T-cell (primary cell): ENCODE measurements around the gene FUNDC2. TPM values are rescaled to one million over a fixed set of nuclear protein-coding genes. Genes with fewer than 3 reads are reported as not detected.
"Not testable (repeated sequence)": the region's sequence is repeated elsewhere in the genome, so short reads cannot be mapped to it uniquely, and the experiment has no call there.

Source experiments
- ATAC-seq, 4 experiments: fragments of 200-7000 bp in 3 of 4; fragments of 150-1000 bp in 1 of 4; cut with Tn5 transposase; replicated peaks in 1 of 4; 1 replicate in 3 of 4; 2 replicates in 1 of 4; pipeline ENCODE4 v1.10.0; 2021; ENCODE audit warnings: moderate library complexity in 3 of 4, mild to moderate bottlenecking in 2 of 4, moderate number of reproducible peaks in 1 of 4
- CTCF ChIA-PET, 2 donors: fragments of 300-600 bp; sonication (Branson Sonifier 250); formaldehyde crosslinking; loops; one replicate each; lab custom pipeline; 2022; ENCODE audit warnings: antibody characterized with exemption in 2 of 2; lab: Charles Lee
- POLR2A ChIA-PET, 2 donors: fragments of 300-600 bp; sonication (Branson Sonifier 250); formaldehyde crosslinking; loops; one replicate each; lab custom pipeline; 2022; ENCODE audit warnings: antibody characterized with exemption in 2 of 2; lab: Charles Lee
- DNase-seq, 35 experiments: peaks; one replicate each; pipeline versions ENCODE4 v3.0.0 to v3.0.0-alpha.2; 2013 to 2023
- H3K27ac ChIP-seq: one replicate; pipeline ENCODE4 v1.5.1; 2013; ENCODE audit warnings: low read length
- H3K27me3 ChIP-seq, 2 experiments: replicated peaks in 1 of 2; 1 replicate in 1 of 2; 2 replicates in 1 of 2; pipeline versions ENCODE4 v1.6.1 to v1.7.0; 2013; ENCODE audit warnings: low read length in 1 of 2, mixed read lengths in 1 of 2; ENCODE audit not compliant: control insufficient read depth in 2 of 2, insufficient read depth in 2 of 2; ENCODE audit errors: extremely low read depth in 1 of 2
- H3K36me3 ChIP-seq, 2 donors: 1 replicate in 1 of 2; 2 replicates in 1 of 2; pipeline versions ENCODE4 v1.6.1 to v1.7.0; 2013; ENCODE audit warnings: low read length in 1 of 2; ENCODE audit not compliant: control insufficient read depth in 2 of 2, insufficient read depth in 1 of 2; ENCODE audit errors: extremely low read depth in 1 of 2
- H3K4me1 ChIP-seq, 2 experiments: 1 replicate in 1 of 2; 2 replicates in 1 of 2; pipeline versions ENCODE4 v1.6.1 to v1.7.0; 2013; ENCODE audit warnings: low read length in 2 of 2, mixed read lengths in 1 of 2; ENCODE audit not compliant: insufficient read depth in 2 of 2, control insufficient read depth in 1 of 2; ENCODE audit errors: extremely low read depth in 1 of 2
- H3K4me3 ChIP-seq, 2 donors: 1 replicate in 1 of 2; 2 replicates in 1 of 2; pipeline versions ENCODE4 v1.5.1 to v1.7.0; 2013; ENCODE audit warnings: mild to moderate bottlenecking in 2 of 2, low read length in 1 of 2, moderate library complexity in 1 of 2; ENCODE audit not compliant: control insufficient read depth in 1 of 2; ENCODE audit errors: extremely low read depth in 1 of 2
- H3K9me3 ChIP-seq: 2 replicates; pipeline ENCODE4 v1.7.0; 2013
- H3K27ac Mint-ChIP-seq, 2 donors: one replicate each; pipeline ENCODE4 v1.8.0; 2020 to 2021; ENCODE audit warnings: mild to moderate bottlenecking in 2 of 2, mixed read lengths in 2 of 2
- H3K27me3 Mint-ChIP-seq, 2 donors: one replicate each; pipeline ENCODE4 v1.8.0; 2021 to 2022; ENCODE audit warnings: mixed read lengths in 2 of 2
- H3K36me3 Mint-ChIP-seq: one replicate; pipeline ENCODE4 v1.8.0; 2021; ENCODE audit warnings: mixed read lengths
- H3K4me1 Mint-ChIP-seq, 3 donors: one replicate each; pipeline ENCODE4 v1.8.0; 2020 to 2022; ENCODE audit warnings: mixed read lengths in 3 of 3, mild to moderate bottlenecking in 1 of 3
- H3K4me3 Mint-ChIP-seq, 3 donors: one replicate each; pipeline ENCODE4 v1.8.0; 2020 to 2022; ENCODE audit warnings: mild to moderate bottlenecking in 3 of 3, mixed read lengths in 3 of 3, moderate library complexity in 3 of 3
- H3K9me3 Mint-ChIP-seq, 3 donors: one replicate each; pipeline ENCODE4 v1.8.0; 2020 to 2022; ENCODE audit warnings: mixed read lengths in 3 of 3
- WGBS: methylation state at CpG from one replicate; pipeline ENCODE4 v1.1.5; 2013; ENCODE audit warnings: missing lambda C conversion rate; ENCODE audit not compliant: insufficient coverage; 5-methylcytosine and 5-hydroxymethylcytosine counted together
- total RNA-seq, 35 experiments: library from RNA in 6 of 35; stranded (reverse) in 6 of 35; fragments of 120-200 nt in 1 of 35; gene quantifications; one replicate each; pipeline versions ENCODE4 v1.2.1 to v1.2.4 and lab custom pipeline; 2013 to 2026

FUNDC2 gene
- total RNA-seq, 5 donors from 2014 or later (not counting 1 experiment from before 2014, with no cell fraction given) = 50.2 to 56.2 (median 53.0) TPM

GRCh38 chrX:155000841-155001240, 25.8 kb upstream of the FUNDC2 start:
- Mint-ChIP-seq H3K4me3 (no peak overlapping the region), H3K36me3 (no peaks in the 10 kb centered on the region), H3K27me3 (peaks cover 5 to 26% of the 10 kb centered on the region in 2 donors), H3K4me1 (no peaks in the 10 kb centered on the region), H3K9me3 (peaks cover 0 to 5% (median 0%) of the 10 kb centered on the region in 3 donors), H3K27ac (no peak overlapping the region)
- H3K27ac ChIP-seq = no peak overlapping the region
- no peaks in the 10 kb centered on the region for H3K4me1 ChIP-seq
- no peak for ATAC-seq
- no peaks in the 10 kb centered on the region for H3K36me3 ChIP-seq
- H3K27me3 ChIP-seq = peaks cover 0 to 4% of the 10 kb centered on the region in 2 experiments
- ChIA-PET POLR2A (no interaction called here), CTCF (no interaction called here)
- DNase-seq = no peak
- no peak overlapping the region for H3K4me3 ChIP-seq
- WGBS = no CpG with 5 or more reads among the region's 1 CpG
- no peaks in the 10 kb centered on the region for H3K9me3 ChIP-seq

- ATAC-seq = no peak
- Mint-ChIP-seq H3K36me3 (no peaks in the 10 kb centered on the region), H3K4me1 (no peaks in the 10 kb centered on the region), H3K9me3 (peaks cover 0 to 5% (median 0%) of the 10 kb centered on the region in 3 donors), H3K27me3 (peaks cover 5 to 24% of the 10 kb centered on the region in 2 donors), H3K4me3 (no peak overlapping the region), H3K27ac (no peak overlapping the region)
- CTCF ChIA-PET = interaction anchor here in 1 of 2 donors (0.9 kb wide), 1 partner anchor 87 kb away, joined by 3 read pairs; no protein-coding TSS in a partner anchor
- Histone ChIP-seq H3K4me3 (no peak overlapping the region), H3K4me1 (no peaks in the 10 kb centered on the region), H3K27me3 (peaks cover 0 to 4% of the 10 kb centered on the region in 2 experiments), H3K27ac (no peak overlapping the region), H3K9me3 (no peaks in the 10 kb centered on the region), H3K36me3 (no peaks in the 10 kb centered on the region)
- POLR2A ChIA-PET = no interaction called here
- no CpG with 5 or more reads among the region's 4 CpGs for WGBS
- DNase-seq = no peak
These were observed 24.8 kb upstream of the FUNDC2 start for GRCh38 chrX:155001873-155002272.

GRCh38 chrX:155005190-155005589, 21.5 kb upstream of the FUNDC2 start:
- no peaks in the 10 kb centered on the region for H3K4me1 Mint-ChIP-seq
- no peak overlapping the region for H3K4me3 ChIP-seq

GRCh38 chrX:155006379-155006778, 20.3 kb upstream of the FUNDC2 start:
- not testable (repeated sequence) for H3K9me3 Mint-ChIP-seq

More at GRCh38 chrX:155005190-155005589, 21.5 kb upstream of the FUNDC2 start:
- Histone ChIP-seq H3K36me3 (no peaks in the 10 kb centered on the region), H3K4me1 (no peaks in the 10 kb centered on the region), H3K9me3 (no peaks in the 10 kb centered on the region), H3K27ac (no peak overlapping the region), H3K27me3 (peaks cover 0 to 4% of the 10 kb centered on the region in 2 experiments)
- ChIA-PET CTCF (no interaction called here), POLR2A (no interaction called here)
- DNase-seq (no peak), ATAC-seq (no peak)
- WGBS = 100% methylated on average over 2 of the region's 2 CpGs
- peaks cover 2 to 15% of the 10 kb centered on the region in 2 donors for H3K27me3 Mint-ChIP-seq
- no peak overlapping the region for H3K27ac Mint-ChIP-seq
- H3K36me3 Mint-ChIP-seq = no peaks in the 10 kb centered on the region
- peaks cover 0 to 5% (median 0%) of the 10 kb centered on the region in 3 donors for H3K9me3 Mint-ChIP-seq
- H3K4me3 Mint-ChIP-seq = no peak overlapping the region

GRCh38 chrX:155006913-155007671, 19.6 kb upstream of the FUNDC2 start:
- H3K4me1 Mint-ChIP-seq, CTCF ChIA-PET, H3K27me3 ChIP-seq, H3K27ac Mint-ChIP-seq, POLR2A ChIA-PET, H3K4me3 Mint-ChIP-seq, H3K9me3 Mint-ChIP-seq, ATAC-seq, DNase-seq, H3K9me3 ChIP-seq, H3K36me3 Mint-ChIP-seq, H3K27ac ChIP-seq, H3K4me3 ChIP-seq, H3K27me3 Mint-ChIP-seq, H3K36me3 ChIP-seq, H3K4me1 ChIP-seq: not testable (repeated sequence)
- WGBS = 73% methylated on average over 2 of the region's 11 CpGs

More at GRCh38 chrX:155006379-155006778, 20.3 kb upstream of the FUNDC2 start:
- H3K4me3 ChIP-seq, H3K27me3 Mint-ChIP-seq, H3K4me1 Mint-ChIP-seq, H3K4me3 Mint-ChIP-seq, H3K36me3 ChIP-seq, H3K27me3 ChIP-seq, CTCF ChIA-PET, H3K36me3 Mint-ChIP-seq, H3K9me3 ChIP-seq, H3K4me1 ChIP-seq, POLR2A ChIA-PET, ATAC-seq, H3K27ac Mint-ChIP-seq, DNase-seq, H3K27ac ChIP-seq: not testable (repeated sequence)
- no CpG with 5 or more reads among the region's 10 CpGs for WGBS

- H3K9me3 ChIP-seq, H3K27me3 ChIP-seq, H3K4me3 Mint-ChIP-seq, CTCF ChIA-PET, H3K4me1 Mint-ChIP-seq, H3K9me3 Mint-ChIP-seq, H3K36me3 ChIP-seq, POLR2A ChIA-PET, H3K27me3 Mint-ChIP-seq, H3K4me3 ChIP-seq, ATAC-seq, H3K36me3 Mint-ChIP-seq, H3K27ac Mint-ChIP-seq, DNase-seq, H3K27ac ChIP-seq, H3K4me1 ChIP-seq: not testable (repeated sequence)
- no CpG with 5 or more reads among the region's 12 CpGs for WGBS
These were observed 18.1 kb upstream of the FUNDC2 start for GRCh38 chrX:155008578-155008977.
